Fibroblast of skin of scalp (primary cell): ENCODE results near the gene GAL3ST2.
"Not testable (repeated sequence)": the region's sequence is repeated elsewhere in the genome, so short reads cannot be mapped to it uniquely, and the experiment has no call there.

Experiments
- DNase-seq: peaks from one replicate; pipeline ENCODE4 v3.0.0-alpha.2; 2013

The GAL3ST2 gene

GRCh38 chr2:241768850-241769249 lies 7.8 kb upstream of the GAL3ST2 start:
- no peak for DNase-seq

GRCh38 chr2:241769819-241770184 lies 6.8 kb upstream of the GAL3ST2 start:
- DNase-seq, result no peak

GRCh38 chr2:241770185-241770935 lies 6.3 kb upstream of the GAL3ST2 start:
- no peak for DNase-seq

GRCh38 chr2:241770936-241771285 lies 5.7 kb upstream of the GAL3ST2 start:
- no peak for DNase-seq

- DNase-seq, result peak; percentile 40
Measured at GRCh38 chr2:241771286-241772062, 5.1 kb upstream of the GAL3ST2 start.

- no peak for DNase-seq
Measured at GRCh38 chr2:241772063-241772499, 4.5 kb upstream of the GAL3ST2 start.

GRCh38 chr2:241773511-241774418 lies 2.9 kb upstream of the GAL3ST2 start:
- DNase-seq, result no peak

GRCh38 chr2:241774419-241775222 lies 2.0 kb upstream of the GAL3ST2 start:
- DNase-seq, result peak; percentile 83

- DNase-seq, result no peak
Measured at GRCh38 chr2:241775223-241776177, 1.1 kb upstream of the GAL3ST2 start.

GRCh38 chr2:241777170-241777685 lies 606 bp downstream of the GAL3ST2 start:
- no peak for DNase-seq

- DNase-seq, result no peak
Measured at GRCh38 chr2:241777686-241778627, 1.3 kb downstream of the GAL3ST2 start.

- DNase-seq, result no peak
Measured at GRCh38 chr2:241780939-241781569, 4.4 kb downstream of the GAL3ST2 start.

GRCh38 chr2:241782053-241782452 lies 5.4 kb downstream of the GAL3ST2 start:
- DNase-seq, result not testable (repeated sequence)

- no peak for DNase-seq
Measured at GRCh38 chr2:241788135-241788534, 11.5 kb downstream of the GAL3ST2 start.

- no peak for DNase-seq
Measured at GRCh38 chr2:241788572-241788971, 11.9 kb downstream of the GAL3ST2 start.

- DNase-seq, result not testable (repeated sequence)
Measured at GRCh38 chr2:241791385-241791784, 14.8 kb downstream of the GAL3ST2 start.

- DNase-seq, result no peak
Measured at GRCh38 chr2:241793385-241793784, 16.8 kb downstream of the GAL3ST2 start.

GRCh38 chr2:241794250-241794823 lies 17.7 kb downstream of the GAL3ST2 start:
- no peak for DNase-seq
